Loucy (cell line): ENCODE results near the gene C6orf47.

Experiments
- H2AFZ ChIP-seq: fragments of 200-600 bp; sonication (generic); 2 replicates; pipeline ENCODE4 v1.6.0; 2016; ENCODE audit warnings: antibody characterized with exemption, mild to moderate bottlenecking, low read length, moderate library complexity
- H3F3A ChIP-seq: fragments of 200-600 bp; 2 replicates; pipeline ENCODE4 v1.6.0; 2016; ENCODE audit warnings: antibody characterized with exemption, low read depth, mild to moderate bottlenecking
- H3K27me3 ChIP-seq: fragments of 200-600 bp; sonication (generic); 2 replicates; pipeline ENCODE4 v1.6.1; 2014; ENCODE audit warnings: low read length, mild to moderate bottlenecking; ENCODE audit not compliant: insufficient read depth, poor library complexity, severe bottlenecking
- H3K36me3 ChIP-seq: fragments of 200-600 bp; sonication (generic); 2 replicates; pipeline ENCODE4 v1.6.1; 2016; ENCODE audit warnings: low read length; ENCODE audit not compliant: insufficient read depth
- H3K4me1 ChIP-seq: fragments of 200-600 bp; sonication (generic); 2 replicates; pipeline ENCODE4 v1.5.1; 2014; ENCODE audit warnings: low read length, mild to moderate bottlenecking; ENCODE audit not compliant: insufficient read depth, poor library complexity, severe bottlenecking
- H3K4me2 ChIP-seq: fragments of 200-600 bp; sonication (generic); 2 replicates; pipeline ENCODE4 v1.6.0; 2014; ENCODE audit warnings: antibody characterized with exemption, low read length, low read depth, mild to moderate bottlenecking; ENCODE audit not compliant: poor library complexity, severe bottlenecking
- H3K4me3 ChIP-seq: fragments of 200-600 bp; sonication (generic); 2 replicates; pipeline ENCODE4 v1.5.1; 2014; ENCODE audit warnings: low read length, mild to moderate bottlenecking, mixed read lengths; ENCODE audit not compliant: poor library complexity, severe bottlenecking
- H3K79me2 ChIP-seq: fragments of 200-600 bp; sonication (generic); 2 replicates; pipeline ENCODE4 v1.6.1; 2014; ENCODE audit warnings: low read length; ENCODE audit not compliant: insufficient read depth
- H3K9ac ChIP-seq: fragments of 200-600 bp; sonication (generic); 2 replicates; pipeline ENCODE4 v1.6.0; 2014; ENCODE audit warnings: mild to moderate bottlenecking, low read depth, low read length, moderate library complexity; ENCODE audit not compliant: poor library complexity, severe bottlenecking
- H3K9me2 ChIP-seq: fragments of 200-600 bp; sonication (generic); replicated peaks from 2 replicates; pipeline ENCODE4 v1.6.1; 2016; ENCODE audit warnings: low read depth, low read length, mixed read lengths
- H3K9me3 ChIP-seq: fragments of 200-600 bp; sonication (generic); 2 replicates; pipeline ENCODE4 v1.6.1; 2014; ENCODE audit warnings: mild to moderate bottlenecking, antibody characterized with exemption, low read length, low read depth; ENCODE audit not compliant: insufficient read depth
- H4K20me1 ChIP-seq: fragments of 200-600 bp; sonication (generic); 2 replicates; pipeline ENCODE4 v1.6.0; 2014; ENCODE audit warnings: antibody characterized with exemption, low read length, mild to moderate bottlenecking; ENCODE audit not compliant: insufficient read depth, poor library complexity, severe bottlenecking
- CTCF ChIP-seq: fragments of 200-600 bp; sonication (generic); conservative IDR thresholded peaks from 2 replicates; pipeline ENCODE4 v1.5.1; 2014; ENCODE audit warnings: mild to moderate bottlenecking, antibody characterized with exemption, low read length
- EZH2phosphoT487 ChIP-seq: fragments of 200-600 bp; IDR thresholded peaks from 2 replicates; pipeline ENCODE4 v1.6.1; 2018; ENCODE audit warnings: antibody characterized with exemption, mild to moderate bottlenecking, moderate library complexity, borderline replicate concordance

The C6orf47 gene

GRCh38 chr6:31687860-31688693 is 27.5 kb upstream of the C6orf47 start:
- Histone ChIP-seq H3K27me3 (no peaks in the 10 kb centered on the region), H3K36me3 (peaks cover 70% of the 10 kb centered on the region; the same call in 1 of the 2 replicates), H3K4me1 (no peaks in the 10 kb centered on the region), H3K9me2 (no peaks in the 10 kb centered on the region), H3K79me2 (no peaks in the 10 kb centered on the region), H3K4me3 (no peak overlapping the region), H2AFZ (no peak overlapping the region), H3K9me3 (no peaks in the 10 kb centered on the region), H3F3A (no peaks in the 10 kb centered on the region), H3K9ac (no peak overlapping the region), H3K4me2 (no peak overlapping the region), H4K20me1 (no peaks in the 10 kb centered on the region)
- TF ChIP-seq CTCF (no peak), EZH2phosphoT487 (no peak)

GRCh38 chr6:31687321-31687720 is 26.7 kb upstream of the C6orf47 start:
- no peaks in the 10 kb centered on the region for H3K79me2 ChIP-seq
- no peaks in the 10 kb centered on the region for H3K4me1 ChIP-seq
- H4K20me1 ChIP-seq = no peaks in the 10 kb centered on the region
- H3K27me3 ChIP-seq = no peaks in the 10 kb centered on the region
- H2AFZ ChIP-seq = no peak overlapping the region
- H3K9me2 ChIP-seq = no peaks in the 10 kb centered on the region
- no peak overlapping the region for H3K9ac ChIP-seq
- TF ChIP-seq EZH2phosphoT487 (no peak), CTCF (no peak)
- no peak overlapping the region for H3K4me2 ChIP-seq
- no peaks in the 10 kb centered on the region for H3F3A ChIP-seq
- H3K36me3 ChIP-seq = peaks cover 62% of the 10 kb centered on the region; the same call in 1 of the 2 replicates
- H3K9me3 ChIP-seq = no peaks in the 10 kb centered on the region
- no peak overlapping the region for H3K4me3 ChIP-seq

GRCh38 chr6:31686483-31686882 is 25.9 kb upstream of the C6orf47 start:
- no peak overlapping the region for H3K4me2 ChIP-seq
- H3K9me2 ChIP-seq = no peaks in the 10 kb centered on the region
- H3K4me1 ChIP-seq = no peaks in the 10 kb centered on the region
- H2AFZ ChIP-seq = no peak overlapping the region
- no peak overlapping the region for H3K9ac ChIP-seq
- no peak overlapping the region for H3K4me3 ChIP-seq
- no peaks in the 10 kb centered on the region for H3K27me3 ChIP-seq
- H3K79me2 ChIP-seq = no peaks in the 10 kb centered on the region
- H3F3A ChIP-seq = no peaks in the 10 kb centered on the region
- H3K36me3 ChIP-seq = peaks cover 55% of the 10 kb centered on the region; the same call in 1 of the 2 replicates
- H3K9me3 ChIP-seq = no peaks in the 10 kb centered on the region
- TF ChIP-seq EZH2phosphoT487 = no peak
- no peak for TF ChIP-seq CTCF
- H4K20me1 ChIP-seq = no peaks in the 10 kb centered on the region
